HEK293T (cell line): ENCODE results near the gene IKZF4.

ENCODE experiments used
- ELF4 ChIP-seq: fragments of 450-650 bp; IDR thresholded peaks from 2 replicates; pipeline ENCODE4 v1.6.1; 2017; ENCODE audit warnings: antibody characterized with exemption
- FOXK2 ChIP-seq: fragments of 450-650 bp; IDR thresholded peaks from 2 replicates; pipeline ENCODE4 v1.6.1; 2016; ENCODE audit warnings: mild to moderate bottlenecking
- FOXM1 ChIP-seq: fragments of 450-650 bp; IDR thresholded peaks from 2 replicates; pipeline ENCODE4 v1.6.1; 2017; ENCODE audit warnings: mild to moderate bottlenecking, borderline replicate concordance
- L3MBTL2 ChIP-seq: fragments of 450-650 bp; conservative IDR thresholded peaks from 2 replicates; pipeline ENCODE4 v1.6.1; 2016; ENCODE audit warnings: mild to moderate bottlenecking
- SP1 ChIP-seq: fragments of 450-650 bp; IDR thresholded peaks from 2 replicates; pipeline ENCODE4 v1.6.1; 2017
- TF ChIP-seq, protein P1 (sequence below): fragments of 450-650 bp; IDR thresholded peaks from 2 replicates; pipeline ENCODE4 v1.6.1; 2016

DNA sequence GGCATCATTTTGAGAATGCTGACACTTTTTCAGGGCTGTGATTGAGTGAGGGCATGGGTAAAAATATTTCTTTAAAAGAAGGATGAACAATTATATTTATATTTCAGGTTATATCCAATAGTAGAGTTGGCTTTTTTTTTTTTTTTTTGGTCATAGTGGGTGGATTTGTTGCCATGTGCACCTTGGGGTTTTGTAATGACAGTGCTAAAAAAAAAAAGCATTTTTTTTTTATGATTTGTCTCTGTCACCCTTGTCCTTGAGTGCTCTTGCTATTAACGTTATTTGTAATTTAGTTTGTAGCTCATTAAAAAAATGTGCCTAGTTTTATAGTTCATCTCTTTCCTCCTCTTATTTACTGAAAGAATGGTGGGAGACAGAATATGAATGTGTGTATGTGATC is 48.4 kb upstream of the IKZF4 start:
- TF ChIP-seq FOXK2 (no peak), FOXM1 (no peak), ELF4 (no peak), SP1 (no peak), L3MBTL2 (no peak)
- TF ChIP-seq, protein P1, sequence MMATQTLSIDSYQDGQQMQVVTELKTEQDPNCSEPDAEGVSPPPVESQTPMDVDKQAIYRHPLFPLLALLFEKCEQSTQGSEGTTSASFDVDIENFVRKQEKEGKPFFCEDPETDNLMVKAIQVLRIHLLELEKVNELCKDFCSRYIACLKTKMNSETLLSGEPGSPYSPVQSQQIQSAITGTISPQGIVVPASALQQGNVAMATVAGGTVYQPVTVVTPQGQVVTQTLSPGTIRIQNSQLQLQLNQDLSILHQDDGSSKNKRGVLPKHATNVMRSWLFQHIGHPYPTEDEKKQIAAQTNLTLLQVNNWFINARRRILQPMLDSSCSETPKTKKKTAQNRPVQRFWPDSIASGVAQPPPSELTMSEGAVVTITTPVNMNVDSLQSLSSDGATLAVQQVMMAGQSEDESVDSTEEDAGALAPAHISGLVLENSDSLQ, result no peak
